HG02852 (cell line): ENCODE results near the gene ANO10.
"Not testable (repeated sequence)": the region's sequence is repeated elsewhere in the genome, so short reads cannot be mapped to it uniquely, and the experiment has no call there.

Source experiments
- ATAC-seq: cut with Tn5 transposase; IDR thresholded peaks from one replicate; pipeline ENCODE4 v1.9.1; 2021; ENCODE audit warnings: mild to moderate bottlenecking, moderate library complexity; ENCODE audit not compliant: unreplicated experiment

Gene ANO10

GRCh38 chr3:43523454-43524053 lies 98.3 kb downstream of the ANO10 start:
- ATAC-seq: peak; percentile 95

- no peak for ATAC-seq
Observed at GRCh38 chr3:43522727-43523362, 99.0 kb downstream of the ANO10 start.

GRCh38 chr3:43521941-43522340 lies 99.9 kb downstream of the ANO10 start:
- no peak for ATAC-seq

GRCh38 chr3:43518515-43518914 lies 103.3 kb downstream of the ANO10 start:
- ATAC-seq: not testable (repeated sequence)

- ATAC-seq: no peak
Observed at GRCh38 chr3:43515970-43516635, 105.7 kb downstream of the ANO10 start.

GRCh38 chr3:43515208-43515917 lies 106.4 kb downstream of the ANO10 start:
- ATAC-seq: no peak

- no peak for ATAC-seq
Observed at GRCh38 chr3:43512754-43513404, 108.9 kb downstream of the ANO10 start.

GRCh38 chr3:43506644-43507043 lies 115.2 kb downstream of the ANO10 start:
- no peak for ATAC-seq

- no peak for ATAC-seq
Observed at GRCh38 chr3:43505351-43505750, 116.5 kb downstream of the ANO10 start.

- no peak for ATAC-seq
Observed at GRCh38 chr3:43503067-43503728, 118.6 kb downstream of the ANO10 start.

- ATAC-seq: no peak
Observed at GRCh38 chr3:43499256-43499655, 122.6 kb downstream of the ANO10 start.

GRCh38 chr3:43497905-43498365 lies 123.9 kb downstream of the ANO10 start:
- ATAC-seq: no peak

- ATAC-seq: no peak
Observed at GRCh38 chr3:43497422-43497821, 124.4 kb downstream of the ANO10 start.

GRCh38 chr3:43496740-43497375 lies 125.0 kb downstream of the ANO10 start:
- no peak for ATAC-seq

- ATAC-seq: not testable (repeated sequence)
Observed at GRCh38 chr3:43492932-43493331, 128.9 kb downstream of the ANO10 start.

GRCh38 chr3:43491807-43492206 lies 130.0 kb downstream of the ANO10 start:
- not testable (repeated sequence) for ATAC-seq

GRCh38 chr3:43490640-43491185 lies 131.1 kb downstream of the ANO10 start:
- ATAC-seq: no peak

GRCh38 chr3:43489930-43490329 lies 131.9 kb downstream of the ANO10 start:
- no peak for ATAC-seq

- ATAC-seq: no peak
Observed at GRCh38 chr3:43485931-43486330, 135.9 kb downstream of the ANO10 start.
